WTC11 (cell line): ENCODE results near the gene RHOH. TPM values are rescaled to one million over a fixed set of nuclear protein-coding genes. Genes with fewer than 3 reads are reported as not detected.

Source experiments
- ATAC-seq: fragments of 200-7000 bp; cut with Tn5 transposase; 2 replicates; pipeline ENCODE4 v1.10.0; 2021; ENCODE audit warnings: mild to moderate bottlenecking, moderate library complexity
- CTCF ChIA-PET: fragments of 300-600 bp; sonication (Branson Sonifier 250); formaldehyde crosslinking; loops from one replicate; lab custom pipeline; 2021; ENCODE audit warnings: antibody characterized with exemption; lab: Charles Lee
- POLR2A ChIA-PET: fragments of 350-600 bp; sonication (Branson Sonifier 250); formaldehyde crosslinking; loops from one replicate; lab custom pipeline; 2021; ENCODE audit warnings: antibody characterized with exemption; lab: Charles Lee
- DNase-seq: peaks from one replicate; pipeline ENCODE4 v3.0.0; 2021; ENCODE audit warnings: low spot score
- H3K27ac Mint-ChIP-seq: 2 replicates; pipeline ENCODE4 v1.8.0; 2021; ENCODE audit warnings: mixed read lengths
- H3K27me3 Mint-ChIP-seq: 2 replicates; pipeline ENCODE4 v1.8.0; 2021; ENCODE audit warnings: low read depth, mild to moderate bottlenecking, moderate library complexity, mixed read lengths
- H3K36me3 Mint-ChIP-seq: 2 replicates; pipeline ENCODE4 v1.8.0; 2021; ENCODE audit warnings: mixed read lengths
- H3K4me1 Mint-ChIP-seq: 2 replicates; pipeline ENCODE4 v1.8.0; 2022; ENCODE audit warnings: mixed read lengths
- H3K4me3 Mint-ChIP-seq: 2 replicates; pipeline ENCODE4 v1.8.0; 2021; ENCODE audit warnings: mild to moderate bottlenecking, moderate library complexity, mixed read lengths
- H3K9me3 Mint-ChIP-seq: 2 replicates; pipeline ENCODE4 v1.8.0; 2021; ENCODE audit warnings: mixed read lengths
- ATF2 ChIP-seq: sonication (generic); formaldehyde crosslinking; IDR thresholded peaks from 2 replicates; pipeline ENCODE4 v1.8.1; 2022; ENCODE audit warnings: low read depth, missing genetic modification reagents, borderline replicate concordance
- E2F5 ChIP-seq: sonication (generic); formaldehyde crosslinking; IDR thresholded peaks from 2 replicates; pipeline ENCODE4 v1.8.1; 2022; ENCODE audit warnings: mild to moderate bottlenecking, moderate library complexity, missing genetic modification reagents
- ESRRA ChIP-seq: sonication (generic); formaldehyde crosslinking; IDR thresholded peaks from 2 replicates; pipeline ENCODE4 v1.8.1; 2022; ENCODE audit warnings: mild to moderate bottlenecking, missing genetic modification reagents, borderline replicate concordance
- FOXP4 ChIP-seq: sonication (generic); formaldehyde crosslinking; IDR thresholded peaks from 2 replicates; pipeline ENCODE4 v1.8.0; 2022; ENCODE audit warnings: mild to moderate bottlenecking, missing genetic modification reagents
- GABPB1 ChIP-seq: sonication (generic); formaldehyde crosslinking; IDR thresholded peaks from 2 replicates; pipeline ENCODE4 v1.8.1; 2023; ENCODE audit warnings: mild to moderate bottlenecking, missing genetic modification reagents
- GTF2I ChIP-seq: fragments of 250-450 bp; sonication (Bioruptor Pico); conservative IDR thresholded peaks from 2 replicates; pipeline ENCODE4 v1.4.0; 2021; ENCODE audit warnings: mild to moderate bottlenecking
- HMGA2 ChIP-seq: fragments of 250-450 bp; sonication (Bioruptor Pico); IDR thresholded peaks from 2 replicates; pipeline ENCODE4 v1.4.0; 2021; ENCODE audit warnings: mild to moderate bottlenecking, moderate library complexity
- MAX ChIP-seq: sonication (generic); formaldehyde crosslinking; IDR thresholded peaks from 2 replicates; pipeline ENCODE4 v1.8.0; 2022; ENCODE audit warnings: mild to moderate bottlenecking, missing genetic modification reagents
- NFE2L1 ChIP-seq: sonication (generic); formaldehyde crosslinking; IDR thresholded peaks from 2 replicates; pipeline ENCODE4 v1.8.1; 2023; ENCODE audit warnings: missing genetic modification reagents
- SMAD3 ChIP-seq: sonication (generic); formaldehyde crosslinking; IDR thresholded peaks from 2 replicates; pipeline ENCODE4 v1.8.0; 2022; ENCODE audit warnings: missing genetic modification reagents, mild to moderate bottlenecking, borderline replicate concordance
- SP1 ChIP-seq: sonication (generic); formaldehyde crosslinking; conservative IDR thresholded peaks from 2 replicates; pipeline ENCODE4 v1.8.1; 2022; ENCODE audit warnings: missing genetic modification reagents
- STAT6 ChIP-seq: sonication (generic); formaldehyde crosslinking; conservative IDR thresholded peaks from 2 replicates; pipeline ENCODE4 v1.8.1; 2023; ENCODE audit warnings: mild to moderate bottlenecking, low read depth, missing genetic modification reagents, moderate library complexity
- ZNF121 ChIP-seq: sonication (generic); formaldehyde crosslinking; IDR thresholded peaks from 2 replicates; pipeline ENCODE4 v1.8.0; 2023; ENCODE audit warnings: missing genetic modification reagents
- ZNF219 ChIP-seq: sonication (generic); formaldehyde crosslinking; IDR thresholded peaks from 2 replicates; pipeline ENCODE4 v1.8.0; 2023; ENCODE audit warnings: missing genetic modification reagents, mild to moderate bottlenecking, borderline replicate concordance
- ZNF532 ChIP-seq: fragments of 250-450 bp; sonication (Bioruptor Pico); IDR thresholded peaks from 2 replicates; pipeline ENCODE4 v1.9.0; 2021; ENCODE audit warnings: mild to moderate bottlenecking, borderline replicate concordance
- ZSCAN18 ChIP-seq: fragments of 250-450 bp; sonication (Bioruptor Pico); IDR thresholded peaks from 2 replicates; pipeline ENCODE4 v2.1.2; 2022; ENCODE audit warnings: mild to moderate bottlenecking, moderate library complexity
- total RNA-seq: library from RNA; stranded (reverse); gene quantifications from 3 replicates; pipeline ENCODE4 v1.2.3, GENCODE V29; 2021

RHOH gene
- total RNA-seq, 1 experiment from 2014 or later: 8.7 TPM

GRCh38 chr4:40241941-40242340 lies 45.1 kb downstream of the RHOH start (continued):
- no peak for TF ChIP-seq ZNF532 (CRISPR knock-in tag)
- no peak for TF ChIP-seq STAT6 (CRISPR knock-in tag)
- TF ChIP-seq SMAD3 (CRISPR knock-in tag): no peak

GRCh38 chr4:40243386-40243948 lies 46.6 kb downstream of the RHOH start:
- no peaks in the 10 kb centered on the region for H3K27me3 Mint-ChIP-seq
- peaks cover 9% of the 10 kb centered on the region for H3K36me3 Mint-ChIP-seq
- POLR2A ChIA-PET: no interaction called here
- no peaks in the 10 kb centered on the region for H3K9me3 Mint-ChIP-seq
- peaks cover 12% of the 10 kb centered on the region; the same call in 1 of the 2 replicates for H3K4me1 Mint-ChIP-seq
- CTCF ChIA-PET: no interaction called here
- TF ChIP-seq FOXP4 (CRISPR knock-in tag) (no peak), HMGA2 (CRISPR knock-in tag) (no peak), NFE2L1 (CRISPR knock-in tag) (no peak), STAT6 (CRISPR knock-in tag) (no peak), ATF2 (CRISPR knock-in tag) (no peak), E2F5 (CRISPR knock-in tag) (no peak), GTF2I (CRISPR knock-in tag) (no peak), GABPB1 (CRISPR knock-in tag) (no peak), ZNF121 (CRISPR knock-in tag) (no peak), ESRRA (CRISPR knock-in tag) (no peak), ZSCAN18 (CRISPR knock-in tag) (no peak), SP1 (CRISPR knock-in tag) (no peak), MAX (no peak), ZNF219 (CRISPR knock-in tag) (no peak)
- ATAC-seq (no peak), DNase-seq (no peak)
- H3K27ac Mint-ChIP-seq: no peak overlapping the region
- H3K4me3 Mint-ChIP-seq: no peak overlapping the region
